DND-41 (cell line): Measurements from ENCODE around the gene TMEM150A.

Experiments used
- ATAC-seq: fragments of 200-7000 bp; cut with Tn5 transposase; 3 replicates; pipeline ENCODE4 v1.9.1; 2021; ENCODE audit warnings: low read depth; ENCODE audit not compliant: insufficient read depth
- DNase-seq: peaks from one replicate; pipeline ENCODE4 v3.0.0-alpha.2; 2020
- H2AFZ ChIP-seq: 2 replicates; pipeline ENCODE4 v1.6.0; 2012; ENCODE audit warnings: low read depth, low read length
- H3K27ac ChIP-seq: 2 replicates; pipeline ENCODE4 v1.5.1; 2012; ENCODE audit warnings: low read length, inconsistent platforms
- H3K27me3 ChIP-seq: fragments of 200-600 bp; sonication (generic); 2 replicates; pipeline ENCODE4 v1.6.0; 2012; ENCODE audit warnings: low read length, mild to moderate bottlenecking, inconsistent platforms; ENCODE audit not compliant: insufficient read depth, poor library complexity
- H3K36me3 ChIP-seq: 2 replicates; pipeline ENCODE4 v1.5.1; 2012; ENCODE audit warnings: low read length, inconsistent platforms; ENCODE audit not compliant: insufficient read depth
- H3K4me1 ChIP-seq: 2 replicates; pipeline ENCODE4 v1.5.1; 2012; ENCODE audit warnings: mild to moderate bottlenecking, low read length; ENCODE audit not compliant: insufficient read depth
- H3K4me2 ChIP-seq: 2 replicates; pipeline ENCODE4 v1.6.0; 2012; ENCODE audit warnings: mild to moderate bottlenecking, moderate library complexity, low read length, inconsistent platforms; ENCODE audit not compliant: insufficient read depth
- H3K4me3 ChIP-seq, 2 experiments: fragments of 200-600 bp in 1 of 2; shearing (Covaris generic) in 1 of 2; 2 replicates each; pipeline ENCODE4 v1.5.1; 2012 to 2016; ENCODE audit warnings: inconsistent platforms in 2 of 2, low read length in 2 of 2, mild to moderate bottlenecking in 2 of 2, low read depth in 1 of 2, moderate library complexity in 1 of 2
- H3K79me2 ChIP-seq: 2 replicates; pipeline ENCODE4 v1.6.0; 2012; ENCODE audit warnings: low read length, inconsistent platforms; ENCODE audit not compliant: insufficient read depth
- H3K9ac ChIP-seq: 2 replicates; pipeline ENCODE4 v1.6.0; 2012; ENCODE audit warnings: low read depth, mild to moderate bottlenecking, inconsistent platforms, low read length, moderate library complexity
- H3K9me3 ChIP-seq: 2 replicates; pipeline ENCODE4 v1.5.1; 2012; ENCODE audit warnings: low read length, moderate library complexity, mild to moderate bottlenecking, inconsistent platforms; ENCODE audit not compliant: insufficient read depth, severe bottlenecking
- H4K20me1 ChIP-seq: 2 replicates; pipeline ENCODE4 v1.6.0; 2012; ENCODE audit warnings: low read length; ENCODE audit not compliant: insufficient read depth
- EZH2 ChIP-seq: IDR thresholded peaks from 3 replicates; pipeline ENCODE4 v1.6.1; 2012; ENCODE audit warnings: borderline replicate concordance, low read depth, mild to moderate bottlenecking, moderate library complexity, low read length, inconsistent platforms; ENCODE audit not compliant: severe bottlenecking
- TF ChIP-seq, protein P1 (sequence below): IDR thresholded peaks from 2 replicates; pipeline ENCODE4 v1.5.1; 2012; ENCODE audit warnings: borderline replicate concordance, low read length, moderate library complexity, mild to moderate bottlenecking; ENCODE audit not compliant: poor library complexity, severe bottlenecking; ENCODE audit errors: extremely low read depth

TMEM150A gene

DNA sequence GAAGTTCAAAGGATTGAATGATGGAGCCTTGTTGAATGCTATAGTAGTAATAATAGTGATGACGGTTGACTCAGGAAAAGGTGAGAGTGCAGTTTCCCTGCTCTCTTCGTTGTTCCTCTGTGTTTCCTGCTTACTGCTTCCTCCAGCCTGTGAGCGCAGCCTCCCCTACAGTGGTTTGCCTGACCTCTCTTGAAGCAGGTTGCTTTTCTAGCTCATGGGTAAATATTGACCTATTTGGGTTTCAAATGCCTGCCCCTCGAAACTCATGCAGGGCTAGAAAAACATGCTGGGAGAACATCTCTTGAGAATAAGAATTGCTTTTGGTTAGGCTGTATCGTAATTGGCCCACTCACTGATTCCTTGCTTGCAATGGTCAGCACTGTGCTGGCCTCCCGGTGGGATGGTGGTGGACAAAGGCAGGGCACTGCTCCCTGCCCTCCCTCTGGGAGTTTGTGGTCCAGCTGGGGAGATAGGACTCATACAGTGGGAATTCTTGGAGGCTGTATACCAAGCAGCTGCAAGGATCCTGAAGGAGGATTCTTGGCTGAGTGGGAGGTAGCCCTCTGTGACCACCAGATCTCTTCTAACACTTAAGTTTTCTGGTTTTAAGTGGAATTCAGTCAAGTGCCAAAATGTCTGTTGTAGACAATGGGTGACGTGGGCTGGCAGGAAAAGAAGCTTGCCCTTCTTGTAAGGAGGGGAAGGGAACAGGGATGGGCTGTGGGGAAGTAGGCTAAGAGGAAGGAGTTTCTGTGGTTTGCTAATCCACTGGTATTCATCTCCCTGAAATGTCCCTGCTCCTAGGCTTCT, 12.3 kb downstream of the TMEM150A start:
- H3K79me2 ChIP-seq = peaks cover 16% of the 10 kb centered on the region
- no peak overlapping the region for H3K4me3 ChIP-seq
- H3K4me2 ChIP-seq = no peak overlapping the region
- no peaks in the 10 kb centered on the region for H3K9me3 ChIP-seq
- no peaks in the 10 kb centered on the region for H3K27me3 ChIP-seq
- H3K9ac ChIP-seq = no peak overlapping the region
- TF ChIP-seq EZH2 = no peak
- no peaks in the 10 kb centered on the region for H3K36me3 ChIP-seq
- H4K20me1 ChIP-seq = peaks cover 3% of the 10 kb centered on the region; the same call in 1 of the 2 replicates
- peaks cover 25% of the 10 kb centered on the region for H3K4me1 ChIP-seq
- no peak overlapping the region for H2AFZ ChIP-seq
- no peak overlapping the region for H3K27ac ChIP-seq
- no peak for DNase-seq
- ATAC-seq = no peak

DNA sequence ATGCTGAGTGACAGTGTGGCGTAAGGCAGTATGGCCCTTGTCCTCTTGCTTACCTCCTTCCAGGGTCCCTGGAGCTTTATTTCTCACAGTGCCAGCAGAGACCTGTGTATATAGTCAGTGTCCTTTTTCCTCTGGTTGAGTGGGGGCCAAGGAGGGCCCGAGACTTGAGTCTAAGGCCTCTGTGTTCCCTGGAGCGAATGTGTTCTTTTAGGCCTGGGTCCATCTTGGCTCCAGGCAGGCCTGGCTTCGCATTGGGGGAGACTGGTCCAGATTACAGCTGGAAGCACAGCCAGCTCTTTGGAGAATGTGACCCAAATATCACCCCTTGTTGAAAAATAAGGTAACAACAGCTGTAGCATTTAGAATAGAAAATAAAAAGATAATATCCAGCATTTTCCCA, 13.3 kb downstream of the TMEM150A start:
- Histone ChIP-seq H3K27ac (no peak overlapping the region), H3K79me2 (peaks cover 11% of the 10 kb centered on the region; the same call in 1 of the 2 replicates), H3K4me2 (no peak overlapping the region), H4K20me1 (peaks cover 3% of the 10 kb centered on the region; the same call in 1 of the 2 replicates), H3K36me3 (no peaks in the 10 kb centered on the region), H3K9ac (no peak overlapping the region), H3K4me1 (peaks cover 25% of the 10 kb centered on the region), H3K9me3 (no peaks in the 10 kb centered on the region), H3K27me3 (no peaks in the 10 kb centered on the region), H2AFZ (no peak overlapping the region), H3K4me3 (no peak overlapping the region)
- no peak for DNase-seq
- TF ChIP-seq, protein P1, sequence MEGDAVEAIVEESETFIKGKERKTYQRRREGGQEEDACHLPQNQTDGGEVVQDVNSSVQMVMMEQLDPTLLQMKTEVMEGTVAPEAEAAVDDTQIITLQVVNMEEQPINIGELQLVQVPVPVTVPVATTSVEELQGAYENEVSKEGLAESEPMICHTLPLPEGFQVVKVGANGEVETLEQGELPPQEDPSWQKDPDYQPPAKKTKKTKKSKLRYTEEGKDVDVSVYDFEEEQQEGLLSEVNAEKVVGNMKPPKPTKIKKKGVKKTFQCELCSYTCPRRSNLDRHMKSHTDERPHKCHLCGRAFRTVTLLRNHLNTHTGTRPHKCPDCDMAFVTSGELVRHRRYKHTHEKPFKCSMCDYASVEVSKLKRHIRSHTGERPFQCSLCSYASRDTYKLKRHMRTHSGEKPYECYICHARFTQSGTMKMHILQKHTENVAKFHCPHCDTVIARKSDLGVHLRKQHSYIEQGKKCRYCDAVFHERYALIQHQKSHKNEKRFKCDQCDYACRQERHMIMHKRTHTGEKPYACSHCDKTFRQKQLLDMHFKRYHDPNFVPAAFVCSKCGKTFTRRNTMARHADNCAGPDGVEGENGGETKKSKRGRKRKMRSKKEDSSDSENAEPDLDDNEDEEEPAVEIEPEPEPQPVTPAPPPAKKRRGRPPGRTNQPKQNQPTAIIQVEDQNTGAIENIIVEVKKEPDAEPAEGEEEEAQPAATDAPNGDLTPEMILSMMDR = no peak
- TF ChIP-seq EZH2 = no peak
- ATAC-seq = no peak

DNA sequence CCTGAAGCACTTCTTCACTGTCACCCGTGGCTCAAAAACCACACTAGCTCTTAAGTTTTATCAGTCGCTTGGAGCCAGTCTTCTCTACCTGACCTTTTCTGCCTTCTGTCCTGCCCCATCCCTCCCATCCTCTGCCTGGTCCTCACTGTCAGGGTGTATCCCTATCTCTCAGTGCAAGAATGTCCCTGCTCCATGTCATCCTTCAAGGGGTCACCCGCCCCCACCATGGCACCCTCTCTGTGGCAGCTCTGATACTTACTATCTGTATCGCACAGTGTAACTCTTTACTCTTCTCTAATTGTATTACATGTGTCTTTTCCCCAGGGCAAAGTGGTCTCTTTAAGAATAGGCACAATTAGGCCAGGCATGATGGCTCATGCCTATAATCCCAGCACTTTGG, 13.9 kb downstream of the TMEM150A start:
- H3K27ac ChIP-seq = no peak overlapping the region
- no peaks in the 10 kb centered on the region for H3K9me3 ChIP-seq
- H4K20me1 ChIP-seq = peaks cover 3% of the 10 kb centered on the region; the same call in 1 of the 2 replicates
- H3K36me3 ChIP-seq = no peaks in the 10 kb centered on the region
- peaks cover 10% of the 10 kb centered on the region; the same call in 1 of the 2 replicates for H3K79me2 ChIP-seq
- TF ChIP-seq, protein P1 = no peak
- no peak for TF ChIP-seq EZH2
- H3K9ac ChIP-seq = no peak overlapping the region
- no peaks in the 10 kb centered on the region for H3K27me3 ChIP-seq
- ATAC-seq (no peak), DNase-seq (no peak)
- peaks cover 26% of the 10 kb centered on the region for H3K4me1 ChIP-seq
- no peak overlapping the region for H2AFZ ChIP-seq
- H3K4me3 ChIP-seq = no peak overlapping the region
- no peak overlapping the region for H3K4me2 ChIP-seq

DNA sequence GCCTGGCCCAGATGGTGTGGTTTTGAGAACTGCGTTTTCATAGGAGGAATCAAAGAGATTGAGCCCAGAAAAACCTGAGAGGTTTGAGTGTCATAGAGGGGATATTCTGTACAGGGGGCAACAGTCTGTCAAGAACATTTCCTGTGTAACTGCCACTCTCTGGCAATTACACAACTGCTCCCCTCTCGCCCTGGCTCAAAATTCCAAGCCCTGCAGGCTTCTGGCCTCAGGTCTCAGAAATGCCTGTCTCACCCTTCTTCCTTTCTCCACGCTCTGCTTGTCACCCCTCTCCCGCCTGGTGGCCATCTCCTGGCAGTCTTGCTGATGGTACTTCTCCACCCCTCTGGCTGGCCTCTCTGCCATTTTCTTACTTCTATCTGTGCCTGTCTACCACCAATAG, 14.3 kb downstream of the TMEM150A start:
- H3K36me3 ChIP-seq = no peaks in the 10 kb centered on the region
- TF ChIP-seq, protein P1 = no peak
- TF ChIP-seq EZH2 = no peak
- ATAC-seq (no peak), DNase-seq (no peak)
- H2AFZ ChIP-seq = no peak overlapping the region
- H4K20me1 ChIP-seq = peaks cover 3% of the 10 kb centered on the region; the same call in 1 of the 2 replicates
- H3K4me1 ChIP-seq = peaks cover 29% of the 10 kb centered on the region
- no peak overlapping the region for H3K4me2 ChIP-seq
- no peaks in the 10 kb centered on the region for H3K9me3 ChIP-seq
- H3K9ac ChIP-seq = no peak overlapping the region
- H3K4me3 ChIP-seq = no peak overlapping the region
- H3K27me3 ChIP-seq = no peaks in the 10 kb centered on the region
- H3K79me2 ChIP-seq = peaks cover 10% of the 10 kb centered on the region; the same call in 1 of the 2 replicates
- H3K27ac ChIP-seq = no peak overlapping the region
